Measurements from ENCODE around the gene BCR.

The BCR gene

GRCh38 chr22:23177197-23177596, 3.1 kb upstream of the BCR start:
- no peak for FAIRE-seq

GRCh38 chr22:23178512-23179254, 1.6 kb upstream of the BCR start:
- no peak for FAIRE-seq

- no peak for FAIRE-seq
Observed at GRCh38 chr22:23179381-23180299, 669 bp upstream of the BCR start.

GRCh38 chr22:23180893-23181720, 798 bp downstream of the BCR start:
- no peak for FAIRE-seq

GRCh38 chr22:23181721-23182308, 1.5 kb downstream of the BCR start:
- FAIRE-seq: no peak

- FAIRE-seq: no peak
Observed at GRCh38 chr22:23182309-23183060, 2.2 kb downstream of the BCR start.

GRCh38 chr22:23183061-23183698, 2.9 kb downstream of the BCR start:
- FAIRE-seq: no peak

- no peak for FAIRE-seq
Observed at GRCh38 chr22:23184100-23184763, 3.9 kb downstream of the BCR start.

- FAIRE-seq: no peak
Observed at GRCh38 chr22:23184764-23185113, 4.4 kb downstream of the BCR start.

GRCh38 chr22:23187211-23187610, 6.9 kb downstream of the BCR start:
- FAIRE-seq: no peak

GRCh38 chr22:23187871-23188700, 7.8 kb downstream of the BCR start:
- FAIRE-seq: no peak

GRCh38 chr22:23190526-23190925, 10.2 kb downstream of the BCR start:
- FAIRE-seq: no peak

- no peak for FAIRE-seq
Observed at GRCh38 chr22:23192133-23192532, 11.8 kb downstream of the BCR start.

GRCh38 chr22:23192558-23192957, 12.2 kb downstream of the BCR start:
- FAIRE-seq: no peak

- FAIRE-seq: no peak
Observed at GRCh38 chr22:23193196-23193827, 13.0 kb downstream of the BCR start.

GRCh38 chr22:23193882-23194281, 13.6 kb downstream of the BCR start:
- no peak for FAIRE-seq

GRCh38 chr22:23196165-23196564, 15.9 kb downstream of the BCR start:
- no peak for FAIRE-seq

- FAIRE-seq: no peak
Observed at GRCh38 chr22:23197836-23198235, 17.5 kb downstream of the BCR start.

- FAIRE-seq: no peak
Observed at GRCh38 chr22:23199159-23199558, 18.9 kb downstream of the BCR start.
